Measurements from ENCODE around the gene GGTLC1.
"Not testable (repeated sequence)": the region's sequence is repeated elsewhere in the genome, so short reads cannot be mapped to it uniquely, and the experiment has no call there.

Gene GGTLC1

GRCh38 chr20:23995905-23996666 lies 7.5 kb upstream of the GGTLC1 start:
- no peak overlapping the region for H3K27ac ChIP-seq (ENCODE audit: low read depth, low read length)
- no peaks in the 10 kb centered on the region for H3K9me3 ChIP-seq (ENCODE audit: control insufficient read depth in 5 of 5, low read length in 5 of 5)
- no peak overlapping the region for H3K4me3 ChIP-seq (ENCODE audit: low read depth in 1 of 5, low read length in 5 of 5)
- peaks cover 4 to 13% (median 7%) of the 10 kb centered on the region in 5 donors for H3K27me3 ChIP-seq (ENCODE audit: control insufficient read depth in 5 of 5, insufficient read depth in 4 of 5, low read length in 5 of 5)
- no peaks in the 10 kb centered on the region for H3K36me3 ChIP-seq (ENCODE audit: control insufficient read depth in 5 of 5, insufficient read depth in 5 of 5, low read length in 5 of 5)
- no peaks in the 10 kb centered on the region for H3K4me1 ChIP-seq (ENCODE audit: control insufficient read depth in 5 of 5, insufficient read depth in 5 of 5, low read length in 5 of 5)
- no peak overlapping the region for H3K9ac ChIP-seq (ENCODE audit: low read length in 5 of 5)

- H3K27ac ChIP-seq (ENCODE audit: low read depth, low read length); H3K9ac ChIP-seq (ENCODE audit: low read length in 5 of 5); H3K36me3 ChIP-seq (ENCODE audit: control insufficient read depth in 5 of 5, insufficient read depth in 5 of 5, low read length in 5 of 5); H3K4me1 ChIP-seq (ENCODE audit: control insufficient read depth in 5 of 5, insufficient read depth in 5 of 5, low read length in 5 of 5); H3K4me3 ChIP-seq (ENCODE audit: low read depth in 1 of 5, low read length in 5 of 5); H3K9me3 ChIP-seq (ENCODE audit: control insufficient read depth in 5 of 5, low read length in 5 of 5): not testable (repeated sequence)
- H3K27me3 ChIP-seq (ENCODE audit: control insufficient read depth in 5 of 5, insufficient read depth in 4 of 5, low read length in 5 of 5) = peaks cover 4 to 11% (median 7%) of the 10 kb centered on the region in 5 donors
Observed at GRCh38 chr20:23995291-23995690, 6.7 kb upstream of the GGTLC1 start.

GRCh38 chr20:23994001-23994633 lies 5.5 kb upstream of the GGTLC1 start:
- not testable (repeated sequence) for H3K9me3 ChIP-seq (ENCODE audit: control insufficient read depth in 5 of 5, low read length in 5 of 5); H3K4me1 ChIP-seq (ENCODE audit: control insufficient read depth in 5 of 5, insufficient read depth in 5 of 5, low read length in 5 of 5); H3K9ac ChIP-seq (ENCODE audit: low read length in 5 of 5); H3K4me3 ChIP-seq (ENCODE audit: low read depth in 1 of 5, low read length in 5 of 5); H3K36me3 ChIP-seq (ENCODE audit: control insufficient read depth in 5 of 5, insufficient read depth in 5 of 5, low read length in 5 of 5); H3K27ac ChIP-seq (ENCODE audit: low read depth, low read length); H3K27me3 ChIP-seq (ENCODE audit: control insufficient read depth in 5 of 5, insufficient read depth in 4 of 5, low read length in 5 of 5)

- H3K27ac ChIP-seq (ENCODE audit: low read depth, low read length); H3K27me3 ChIP-seq (ENCODE audit: control insufficient read depth in 5 of 5, insufficient read depth in 4 of 5, low read length in 5 of 5); H3K9ac ChIP-seq (ENCODE audit: low read length in 5 of 5); H3K4me3 ChIP-seq (ENCODE audit: low read depth in 1 of 5, low read length in 5 of 5); H3K9me3 ChIP-seq (ENCODE audit: control insufficient read depth in 5 of 5, low read length in 5 of 5); H3K4me1 ChIP-seq (ENCODE audit: control insufficient read depth in 5 of 5, insufficient read depth in 5 of 5, low read length in 5 of 5); H3K36me3 ChIP-seq (ENCODE audit: control insufficient read depth in 5 of 5, insufficient read depth in 5 of 5, low read length in 5 of 5): not testable (repeated sequence)
Observed at GRCh38 chr20:23993440-23993839, 4.9 kb upstream of the GGTLC1 start.

GRCh38 chr20:23990296-23990695 lies 1.7 kb upstream of the GGTLC1 start:
- H3K36me3 ChIP-seq (ENCODE audit: control insufficient read depth in 5 of 5, insufficient read depth in 5 of 5, low read length in 5 of 5); H3K27ac ChIP-seq (ENCODE audit: low read depth, low read length); H3K4me3 ChIP-seq (ENCODE audit: low read depth in 1 of 5, low read length in 5 of 5); H3K9ac ChIP-seq (ENCODE audit: low read length in 5 of 5); H3K4me1 ChIP-seq (ENCODE audit: control insufficient read depth in 5 of 5, insufficient read depth in 5 of 5, low read length in 5 of 5); H3K9me3 ChIP-seq (ENCODE audit: control insufficient read depth in 5 of 5, low read length in 5 of 5); H3K27me3 ChIP-seq (ENCODE audit: control insufficient read depth in 5 of 5, insufficient read depth in 4 of 5, low read length in 5 of 5): not testable (repeated sequence)

- H3K27ac ChIP-seq (ENCODE audit: low read depth, low read length); H3K9ac ChIP-seq (ENCODE audit: low read length in 5 of 5); H3K36me3 ChIP-seq (ENCODE audit: control insufficient read depth in 5 of 5, insufficient read depth in 5 of 5, low read length in 5 of 5); H3K9me3 ChIP-seq (ENCODE audit: control insufficient read depth in 5 of 5, low read length in 5 of 5); H3K27me3 ChIP-seq (ENCODE audit: control insufficient read depth in 5 of 5, insufficient read depth in 4 of 5, low read length in 5 of 5); H3K4me3 ChIP-seq (ENCODE audit: low read depth in 1 of 5, low read length in 5 of 5); H3K4me1 ChIP-seq (ENCODE audit: control insufficient read depth in 5 of 5, insufficient read depth in 5 of 5, low read length in 5 of 5): not testable (repeated sequence)
Observed at GRCh38 chr20:23988966-23989365, 387 bp upstream of the GGTLC1 start.

GRCh38 chr20:23986716-23987115 lies 1.9 kb downstream of the GGTLC1 start:
- H3K9ac ChIP-seq (ENCODE audit: low read length in 5 of 5); H3K27me3 ChIP-seq (ENCODE audit: control insufficient read depth in 5 of 5, insufficient read depth in 4 of 5, low read length in 5 of 5); H3K36me3 ChIP-seq (ENCODE audit: control insufficient read depth in 5 of 5, insufficient read depth in 5 of 5, low read length in 5 of 5); H3K27ac ChIP-seq (ENCODE audit: low read depth, low read length); H3K9me3 ChIP-seq (ENCODE audit: control insufficient read depth in 5 of 5, low read length in 5 of 5); H3K4me3 ChIP-seq (ENCODE audit: low read depth in 1 of 5, low read length in 5 of 5); H3K4me1 ChIP-seq (ENCODE audit: control insufficient read depth in 5 of 5, insufficient read depth in 5 of 5, low read length in 5 of 5): not testable (repeated sequence)

GRCh38 chr20:23986310-23986709 lies 2.3 kb downstream of the GGTLC1 start:
- not testable (repeated sequence) for H3K4me3 ChIP-seq (ENCODE audit: low read depth in 1 of 5, low read length in 5 of 5); H3K27ac ChIP-seq (ENCODE audit: low read depth, low read length); H3K36me3 ChIP-seq (ENCODE audit: control insufficient read depth in 5 of 5, insufficient read depth in 5 of 5, low read length in 5 of 5); H3K27me3 ChIP-seq (ENCODE audit: control insufficient read depth in 5 of 5, insufficient read depth in 4 of 5, low read length in 5 of 5); H3K9ac ChIP-seq (ENCODE audit: low read length in 5 of 5); H3K4me1 ChIP-seq (ENCODE audit: control insufficient read depth in 5 of 5, insufficient read depth in 5 of 5, low read length in 5 of 5); H3K9me3 ChIP-seq (ENCODE audit: control insufficient read depth in 5 of 5, low read length in 5 of 5)

- not testable (repeated sequence) for H3K4me1 ChIP-seq (ENCODE audit: control insufficient read depth in 5 of 5, insufficient read depth in 5 of 5, low read length in 5 of 5); H3K27me3 ChIP-seq (ENCODE audit: control insufficient read depth in 5 of 5, insufficient read depth in 4 of 5, low read length in 5 of 5); H3K36me3 ChIP-seq (ENCODE audit: control insufficient read depth in 5 of 5, insufficient read depth in 5 of 5, low read length in 5 of 5); H3K4me3 ChIP-seq (ENCODE audit: low read depth in 1 of 5, low read length in 5 of 5); H3K9me3 ChIP-seq (ENCODE audit: control insufficient read depth in 5 of 5, low read length in 5 of 5); H3K9ac ChIP-seq (ENCODE audit: low read length in 5 of 5); H3K27ac ChIP-seq (ENCODE audit: low read depth, low read length)
Observed at GRCh38 chr20:23985790-23986225, 2.8 kb downstream of the GGTLC1 start.

GRCh38 chr20:23985066-23985789 lies 3.4 kb downstream of the GGTLC1 start:
- H3K9me3 ChIP-seq (ENCODE audit: control insufficient read depth in 5 of 5, low read length in 5 of 5); H3K4me3 ChIP-seq (ENCODE audit: low read depth in 1 of 5, low read length in 5 of 5); H3K27ac ChIP-seq (ENCODE audit: low read depth, low read length); H3K36me3 ChIP-seq (ENCODE audit: control insufficient read depth in 5 of 5, insufficient read depth in 5 of 5, low read length in 5 of 5); H3K9ac ChIP-seq (ENCODE audit: low read length in 5 of 5); H3K4me1 ChIP-seq (ENCODE audit: control insufficient read depth in 5 of 5, insufficient read depth in 5 of 5, low read length in 5 of 5); H3K27me3 ChIP-seq (ENCODE audit: control insufficient read depth in 5 of 5, insufficient read depth in 4 of 5, low read length in 5 of 5): not testable (repeated sequence)

Data from subcutaneous abdominal adipose tissue (tissue), 5 donors.